PC-9 (cell line): ENCODE results near the gene ISG15. TPM values are rescaled to one million over a fixed set of nuclear protein-coding genes. Genes with fewer than 3 reads are reported as not detected.
"Not testable (repeated sequence)": the region's sequence is repeated elsewhere in the genome, so short reads cannot be mapped to it uniquely, and the experiment has no call there.

Source experiments
- BruUV-seq: library from RNA; stranded (reverse); fragments of 400-500 nt; replicated peaks from 2 replicates; lab custom pipeline; 2021; lab: Mats Ljungman, UMichigan
- CTCF ChIA-PET: fragments of 300-600 bp; sonication (Branson Sonifier 250); formaldehyde crosslinking; loops from one replicate; lab custom pipeline; 2022; ENCODE audit warnings: antibody characterized with exemption; lab: Charles Lee
- POLR2A ChIA-PET: fragments of 300-600 bp; sonication (Branson Sonifier 250); formaldehyde crosslinking; loops from one replicate; lab custom pipeline; 2022; ENCODE audit warnings: antibody characterized with exemption; ENCODE audit not compliant: unreplicated experiment; lab: Charles Lee
- DNase-seq, 2 experiments: peaks; one replicate each; pipeline versions ENCODE4 v3.0.0 to v3.0.0-alpha.2; 2015 to 2022; ENCODE audit warnings: mixed read lengths in 1 of 2
- H2AFZ ChIP-seq: fragments of 200-600 bp; sonication (generic); 2 replicates; pipeline ENCODE4 v1.8.1; 2017; ENCODE audit warnings: antibody characterized with exemption
- H3F3A ChIP-seq: fragments of 200-600 bp; sonication (generic); 2 replicates; pipeline ENCODE4 v1.8.1; 2017; ENCODE audit warnings: antibody characterized with exemption, mild to moderate bottlenecking, low read depth; ENCODE audit not compliant: insufficient read depth
- H3K27ac ChIP-seq: fragments of 200-600 bp; sonication (generic); 2 replicates; pipeline ENCODE4 v1.6.1; 2016; ENCODE audit warnings: mixed run types
- H3K27me3 ChIP-seq: fragments of 200-600 bp; sonication (generic); 2 replicates; pipeline ENCODE4 v1.6.1; 2016; ENCODE audit warnings: low read depth, mixed run types; ENCODE audit not compliant: insufficient read depth
- H3K36me3 ChIP-seq: fragments of 200-600 bp; sonication (generic); 2 replicates; pipeline ENCODE4 v1.6.1; 2016; ENCODE audit warnings: low read depth, mixed run types
- H3K4me1 ChIP-seq: fragments of 200-600 bp; sonication (generic); replicated peaks from 2 replicates; pipeline ENCODE4 v1.6.1; 2016; ENCODE audit warnings: mixed run types; ENCODE audit not compliant: insufficient read depth
- H3K4me2 ChIP-seq: fragments of 200-600 bp; sonication (generic); 2 replicates; pipeline ENCODE4 v1.6.1; 2017; ENCODE audit warnings: mixed run types
- H3K4me3 ChIP-seq: fragments of 200-600 bp; sonication (generic); 2 replicates; pipeline ENCODE4 v1.6.1; 2016; ENCODE audit warnings: mixed run types
- H3K79me2 ChIP-seq: fragments of 200-600 bp; sonication (generic); 2 replicates; pipeline ENCODE4 v1.6.1; 2017; ENCODE audit warnings: low read depth, mixed run types
- H3K9me2 ChIP-seq: fragments of 200-600 bp; sonication (generic); 2 replicates; pipeline ENCODE4 v1.8.1; 2017; ENCODE audit warnings: mild to moderate bottlenecking; ENCODE audit not compliant: insufficient read depth
- H3K9me3 ChIP-seq: fragments of 200-600 bp; sonication (generic); 2 replicates; pipeline ENCODE4 v1.8.1; 2016; ENCODE audit warnings: low read depth; ENCODE audit not compliant: insufficient read depth
- H4K20me1 ChIP-seq: fragments of 200-600 bp; sonication (generic); 2 replicates; pipeline ENCODE4 v1.8.1; 2017; ENCODE audit not compliant: insufficient read depth
- CTCF ChIP-seq: fragments of 200-600 bp; sonication (generic); conservative IDR thresholded peaks from 2 replicates; pipeline ENCODE4 v1.6.1; 2017; ENCODE audit warnings: mixed run types, antibody characterized with exemption, mild to moderate bottlenecking, moderate library complexity
- EZH2 ChIP-seq: fragments of 200-600 bp; sonication (generic); IDR thresholded peaks from 2 replicates; pipeline ENCODE4 v1.8.0; 2017; ENCODE audit warnings: antibody characterized with exemption, low read depth
- intact Hi-C: fragments of 100-400 bp; cut with micrococcal nuclease; formaldehyde crosslinking; loops from one replicate; pipeline ENCODE4 v1.10.0; 2022; ENCODE audit not compliant: unreplicated experiment
- total RNA-seq: library from RNA; stranded (reverse); gene quantifications from 2 replicates; pipeline ENCODE4 v1.2.3, GENCODE V29; 2021

The ISG15 gene
- total RNA-seq, 1 experiment from 2014 or later: 20.9 TPM

GRCh38 chr1:1025730-1026129, 12.4 kb downstream of the ISG15 start:
- Histone ChIP-seq H3K27me3 (no peaks in the 10 kb centered on the region), H3K27ac (no peak overlapping the region), H3K36me3 (no peaks in the 10 kb centered on the region), H3K9me2 (no peaks in the 10 kb centered on the region), H3F3A (peaks cover 28% of the 10 kb centered on the region), H2AFZ (no peak overlapping the region), H3K9me3 (no peaks in the 10 kb centered on the region), H3K4me2 (no peak overlapping the region), H3K79me2 (peaks cover 62% of the 10 kb centered on the region), H4K20me1 (peaks cover 5% of the 10 kb centered on the region; the same call in 1 of the 2 replicates), H3K4me1 (peaks cover 40% of the 10 kb centered on the region), H3K4me3 (no peak overlapping the region)
- no peak for DNase-seq
- TF ChIP-seq CTCF (no peak), EZH2 (no peak)
- ChIA-PET CTCF (no interaction called here), POLR2A (interaction anchor here (0.5 kb wide), 1 partner anchor 90 kb away, joined by 6 read pairs; the partner anchor contains the start of gene C1orf159)
- no TSS peak for BruUV-seq
- intact Hi-C loops: loop anchor here (2.0 kb wide), 1 partner anchor 139 kb away; no protein-coding TSS in a partner anchor

- H3K36me3 ChIP-seq: no peaks in the 10 kb centered on the region
- no TSS peak for BruUV-seq
- no peak for TF ChIP-seq EZH2
- TF ChIP-seq CTCF: no peak
- peaks cover 12% of the 10 kb centered on the region for H4K20me1 ChIP-seq
- ChIA-PET CTCF (no interaction called here), POLR2A (no interaction called here)
- H3K9me3 ChIP-seq: no peaks in the 10 kb centered on the region
- peaks cover 18% of the 10 kb centered on the region for H3F3A ChIP-seq
- no peak overlapping the region for H3K4me2 ChIP-seq
- H3K79me2 ChIP-seq: peaks cover 51% of the 10 kb centered on the region
- H3K27ac ChIP-seq: no peak overlapping the region
- H3K4me1 ChIP-seq: peaks cover 37% of the 10 kb centered on the region
- DNase-seq: no peak
- H2AFZ ChIP-seq: no peak overlapping the region
- intact Hi-C loops: no loop called here
- no peaks in the 10 kb centered on the region for H3K9me2 ChIP-seq
- no peak overlapping the region for H3K4me3 ChIP-seq
- no peaks in the 10 kb centered on the region for H3K27me3 ChIP-seq
Measured at GRCh38 chr1:1026599-1027413, 13.5 kb downstream of the ISG15 start.

GRCh38 chr1:1027791-1028190, 14.5 kb downstream of the ISG15 start:
- TF ChIP-seq EZH2 (no peak), CTCF (no peak)
- BruUV-seq: no TSS peak
- DNase-seq: no peak
- Histone ChIP-seq H3K4me1 (peaks cover 28% of the 10 kb centered on the region), H4K20me1 (peaks cover 19% of the 10 kb centered on the region), H3K9me2 (no peaks in the 10 kb centered on the region), H2AFZ (no peak overlapping the region), H3K4me3 (no peak overlapping the region), H3K4me2 (no peak overlapping the region), H3K79me2 (peaks cover 41% of the 10 kb centered on the region), H3K36me3 (no peaks in the 10 kb centered on the region), H3K27ac (no peak overlapping the region), H3K9me3 (no peaks in the 10 kb centered on the region), H3K27me3 (no peaks in the 10 kb centered on the region), H3F3A (peaks cover 13% of the 10 kb centered on the region; the same call in 1 of the 2 replicates)
- POLR2A ChIA-PET: interaction anchor here (0.6 kb wide), 1 partner anchor 129 kb away, joined by 3 read pairs; no protein-coding TSS in a partner anchor
- intact Hi-C loops: no loop called here
- CTCF ChIA-PET: no interaction called here

- H3K4me3 ChIP-seq, H3K9me2 ChIP-seq, H3K9me3 ChIP-seq, H3K36me3 ChIP-seq, POLR2A ChIA-PET, H3K27me3 ChIP-seq, H3K4me1 ChIP-seq, intact Hi-C loops, H3K4me2 ChIP-seq, H3K27ac ChIP-seq, H3F3A ChIP-seq, H2AFZ ChIP-seq, BruUV-seq, DNase-seq, CTCF ChIA-PET: not testable (repeated sequence)
- peaks cover 22% of the 10 kb centered on the region for H4K20me1 ChIP-seq
- H3K79me2 ChIP-seq: peaks cover 13% of the 10 kb centered on the region
Measured at GRCh38 chr1:1030867-1031658, 17.8 kb downstream of the ISG15 start.
